Adrenal gland (tissue), 12 donors: ENCODE measurements around the gene SULT4A1. TPM values are rescaled to one million over a fixed set of nuclear protein-coding genes. Genes with fewer than 3 reads are reported as not detected.
A peak's percentile ranks its signal among the peaks of the same experiment; 100 is the strongest.

Source experiments
- DNase-seq, 7 donors: peaks; one replicate each; pipeline ENCODE4 v3.0.0-alpha.2; 2019 to 2020
- H3K27ac ChIP-seq, 5 donors: fragments of 200-600 bp; sonication (generic) in 4 of 5; 1 replicate in 3 of 5; 2 replicates in 2 of 5; pipeline versions ENCODE4 v1.5.1 to v1.8.0; 2016 to 2020; ENCODE audit warnings: mild to moderate bottlenecking in 1 of 5
- H3K27me3 ChIP-seq: fragments of 200-600 bp; 2 replicates; pipeline ENCODE4 v1.8.0; 2021
- H3K36me3 ChIP-seq, 2 donors: fragments of 200-600 bp; replicated peaks in 1 of 2; 1 replicate in 1 of 2; 2 replicates in 1 of 2; pipeline versions ENCODE4 v1.5.1 to v1.8.0; 2018 to 2022
- H3K4me1 ChIP-seq, 2 donors: fragments of 200-600 bp; replicated peaks in 1 of 2; 1 replicate in 1 of 2; 2 replicates in 1 of 2; pipeline versions ENCODE4 v1.5.1 to v1.8.0; 2018 to 2021
- H3K4me3 ChIP-seq, 4 donors: fragments of 200-600 bp; sonication (generic) in 3 of 4; one replicate each; pipeline ENCODE4 v1.5.1; 2016 to 2018
- H3K9me3 ChIP-seq, 3 donors: fragments of 200-600 bp; sonication (generic) in 1 of 3; replicated peaks in 1 of 3; 1 replicate in 2 of 3; 2 replicates in 1 of 3; pipeline versions ENCODE4 v1.5.1 to v1.8.0; 2016 to 2021
- CTCF ChIP-seq, 6 experiments: fragments of 450-650 bp in 4 of 6; fragments of 200-600 bp in 2 of 6; sonication (generic) in 1 of 6; IDR thresholded peaks; 1 replicate in 5 of 6; 2 replicates in 1 of 6; pipeline versions ENCODE4 v1.5.1 to v1.8.0; 2016 to 2021; ENCODE audit warnings: antibody characterized with exemption in 6 of 6, mild to moderate bottlenecking in 2 of 6, moderate library complexity in 1 of 6
- POLR2A ChIP-seq, 2 donors: fragments of 450-650 bp; IDR thresholded peaks; one replicate each; pipeline ENCODE4 v1.6.1; 2017; ENCODE audit warnings: antibody characterized with exemption in 2 of 2, mild to moderate bottlenecking in 2 of 2, moderate library complexity in 1 of 2
- WGBS, 4 donors: extraction: QIAGEN DNeasy Blood & Tissue Kit in 2 of 4; methylation state at CpG; one replicate each; pipeline versions ENCODE4 v1.1.5 to v1.1.7; 2013 to 2017; 5-methylcytosine and 5-hydroxymethylcytosine counted together
- intact Hi-C, 2 donors: fragments of 100-400 bp; cut with DNase I; formaldehyde crosslinking; loops; one replicate each; pipeline versions ENCODE4 v1.14.1 to v1.15.0; 2022 to 2023
- polyA plus RNA-seq, 3 donors: library from polyadenylated mRNA; stranded (reverse); fragments of 200-250 nt in 2 of 3; fragments of 350-450 nt in 1 of 3; fragmentation: Illumina TruSeq in 1 of 3; extraction: RNeasy Lipid Tissue Mini Kit (QIAGEN cat#74804) in 1 of 3; gene quantifications; one replicate each; pipeline ENCODE4 v1.2.3, GENCODE V29; 2013 to 2014
- total RNA-seq, 9 donors: library from RNA; depleted of rRNA in 4 of 9; stranded (reverse); fragments of >200 nt in 4 of 9; fragments of 120-200 nt in 1 of 9; fragmentation: NEBNext Ultra II Directional in 1 of 9; extraction: Animal tissue kit (Norgen Biotek cat#: 25700) in 1 of 9; gene quantifications; one replicate each; pipeline versions ENCODE4 v1.1.0 to v1.2.4, GENCODE V29; 2013 to 2023
- donor health status: healthy with polysubstance abuse.
- donor health status: Bipolar disorder and iron deficiency.
- donor health status: DM: yes; HTN: yes; CAD: no.
- donor health status: DM: no; HTN: no; CAD: no.
- donor health status: DM: no; HTN: no; CAD: no.
- donor health status: DM: yes; HTN: yes; CAD: no.

The SULT4A1 gene
- total and polyA plus RNA-seq, 12 donors = 0.65 to 8.8 (median 2.8) TPM; not detected in 4

- intact Hi-C loops = no loop called here
- WGBS, 4 donors = 36 to 38% (median 37%) methylated on average over 12 of the region's 12 CpGs
Observed at GRCh38 chr22:43897751-43898261, 35.5 kb upstream of the SULT4A1 start.

GRCh38 chr22:43895986-43896645 is 33.8 kb upstream of the SULT4A1 start:
- no peak overlapping the region for H3K27ac ChIP-seq
- no peak for TF ChIP-seq CTCF (IDR thresholded peaks at IDR 0.05)
- TF ChIP-seq POLR2A (IDR thresholded peaks at IDR 0.05) = no peak
- H3K4me1 ChIP-seq = no peaks in the 10 kb centered on the region
- peaks cover 24% of the 10 kb centered on the region for H3K27me3 ChIP-seq
- no peak overlapping the region for H3K4me3 ChIP-seq
- no peak for DNase-seq
- no peaks in the 10 kb centered on the region for H3K36me3 ChIP-seq
- H3K9me3 ChIP-seq = no peaks in the 10 kb centered on the region
- intact Hi-C loops = no loop called here
- WGBS, 4 donors = 45 to 57% (median 52%) methylated on average over 9 to 11 of the region's 11 CpGs

More at GRCh38 chr22:43897751-43898261, 35.5 kb upstream of the SULT4A1 start:
- Histone ChIP-seq H3K4me3 (no peak overlapping the region), H3K36me3 (no peaks in the 10 kb centered on the region), H3K9me3 (no peaks in the 10 kb centered on the region), H3K27ac (peak overlapping the region in 1 of 5 donors; percentile 10), H3K27me3 (peaks cover 9% of the 10 kb centered on the region), H3K4me1 (no peaks in the 10 kb centered on the region)
- TF ChIP-seq POLR2A (IDR thresholded peaks at IDR 0.05) (no peak), CTCF (IDR thresholded peaks at IDR 0.05) (no peak)
- peak in 6 of 7 donors; percentile 45 to 80 (median 70) for DNase-seq

GRCh38 chr22:43894122-43894521 is 31.8 kb upstream of the SULT4A1 start:
- Histone ChIP-seq H3K36me3 (no peaks in the 10 kb centered on the region), H3K27ac (no peak overlapping the region), H3K9me3 (no peaks in the 10 kb centered on the region), H3K4me1 (no peaks in the 10 kb centered on the region), H3K4me3 (no peak overlapping the region), H3K27me3 (peaks cover 43% of the 10 kb centered on the region)
- intact Hi-C loops = no loop called here
- DNase-seq = no peak
- 62 to 100% (median 89%) methylated on average over 1 to 5 of the region's 5 CpGs for WGBS, 4 donors
- TF ChIP-seq POLR2A (IDR thresholded peaks at IDR 0.05) (no peak), CTCF (IDR thresholded peaks at IDR 0.05) (no peak)

- peaks cover 49% of the 10 kb centered on the region for H3K27me3 ChIP-seq
- no peak for DNase-seq
- TF ChIP-seq CTCF (IDR thresholded peaks at IDR 0.05) (no peak), POLR2A (IDR thresholded peaks at IDR 0.05) (no peak)
- no peaks in the 10 kb centered on the region for H3K4me1 ChIP-seq
- no peak overlapping the region for H3K27ac ChIP-seq
- H3K9me3 ChIP-seq = no peaks in the 10 kb centered on the region
- WGBS, 4 donors = 55 to 80% (median 62%) methylated on average over 5 of the region's 5 CpGs; no CpG with 5 or more reads in 1 of the 4 donors
- intact Hi-C loops = no loop called here
- H3K36me3 ChIP-seq = no peaks in the 10 kb centered on the region
- no peak overlapping the region for H3K4me3 ChIP-seq
Observed at GRCh38 chr22:43893266-43893665, 31.0 kb upstream of the SULT4A1 start.
